Ovary (tissue), 9 donors: ENCODE data around the gene IL1R2. TPM values are rescaled to one million over a fixed set of nuclear protein-coding genes. Genes with fewer than 3 reads are reported as not detected.
A peak's percentile ranks its signal among the peaks of the same experiment; 100 is the strongest.

Experiments used
- DNase-seq, 5 donors: peaks; one replicate each; pipeline ENCODE4 v3.0.0-alpha.2; 2019 to 2020
- H3K27ac ChIP-seq, 2 donors: fragments of 200-600 bp; one replicate each; pipeline versions ENCODE4 v1.5.1 to v1.8.0; 2019 to 2022
- H3K27me3 ChIP-seq: fragments of 200-600 bp; one replicate; pipeline ENCODE4 v1.8.0; 2022
- H3K36me3 ChIP-seq: fragments of 200-600 bp; sonication (generic); one replicate; pipeline ENCODE4 v1.5.1; 2019
- H3K4me1 ChIP-seq: one replicate; pipeline ENCODE4 v1.8.1; 2013; ENCODE audit warnings: mild to moderate bottlenecking, moderate library complexity; ENCODE audit not compliant: insufficient read depth
- H3K4me3 ChIP-seq: fragments of 200-600 bp; sonication (generic); one replicate; pipeline ENCODE4 v1.5.1; 2017
- H3K9me3 ChIP-seq, 2 donors: fragments of 200-600 bp in 1 of 2; sonication (generic) in 1 of 2; one replicate each; pipeline versions ENCODE4 v1.5.1 to v1.8.1; 2013 to 2019; ENCODE audit warnings: mild to moderate bottlenecking in 1 of 2, moderate library complexity in 1 of 2
- CTCF ChIP-seq, 3 donors: fragments of 450-650 bp in 2 of 3; fragments of 200-600 bp in 1 of 3; IDR thresholded peaks; one replicate each; pipeline versions ENCODE4 v1.5.1 to v1.8.0; 2016 to 2022; ENCODE audit warnings: antibody characterized with exemption in 3 of 3, mild to moderate bottlenecking in 1 of 3
- EP300 ChIP-seq: sonication (generic); formaldehyde crosslinking; IDR thresholded peaks from one replicate; pipeline ENCODE4 v1.6.1; 2017; ENCODE audit warnings: antibody characterized with exemption
- POLR2A ChIP-seq: fragments of 450-650 bp; IDR thresholded peaks from one replicate; pipeline ENCODE4 v1.6.1; 2017; ENCODE audit warnings: antibody characterized with exemption, mild to moderate bottlenecking, moderate library complexity
- WGBS, 3 donors: extraction: QIAGEN DNeasy Blood & Tissue Kit in 1 of 3; methylation state at CpG; one replicate each; pipeline versions ENCODE4 v1.1.5 to v1.1.7; 2013 to 2017; 5-methylcytosine and 5-hydroxymethylcytosine counted together
- intact Hi-C, 4 donors: fragments of 100-400 bp; cut with DNase I; formaldehyde crosslinking; loops; one replicate each; pipeline versions ENCODE4 v1.11.0 to v1.15.1; 2022 to 2023
- polyA plus RNA-seq, 2 donors: library from polyadenylated mRNA; stranded (reverse); fragments of 200-250 nt in 1 of 2; fragments of 350-450 nt in 1 of 2; fragmentation: Illumina TruSeq in 1 of 2; extraction: RNeasy Lipid Tissue Mini Kit (QIAGEN cat#74804) in 1 of 2; gene quantifications; one replicate each; pipeline ENCODE4 v1.2.3, GENCODE V29; 2013 to 2014
- total RNA-seq, 7 donors: library from RNA; depleted of rRNA in 2 of 7; stranded (reverse); fragments of >200 nt in 2 of 7; fragmentation: NEBNext Ultra II Directional in 3 of 7; extraction: Animal tissue kit (Norgen Biotek cat#: 25700) in 3 of 7; gene quantifications; one replicate each; pipeline versions ENCODE4 v1.1.0 to v1.2.4, GENCODE V29; 2016 to 2023
- donor health status: DM: no; HTN: no; CAD: no; lungs with moderate emphysema.
- donor health status: DM: no; HTN: no; CAD: no.
- donor health status: Bipolar disorder and iron deficiency.
- donor health status: DM: yes; HTN: yes; CAD: no.
- donor health status: DM: no; HTN: no; CAD: no.
- donor health status: DM: yes; HTN: yes; CAD: no.

IL1R2 gene
- total and polyA plus RNA-seq, 9 donors = 0.15 to 8.7 (median 1.1) TPM

DNA sequence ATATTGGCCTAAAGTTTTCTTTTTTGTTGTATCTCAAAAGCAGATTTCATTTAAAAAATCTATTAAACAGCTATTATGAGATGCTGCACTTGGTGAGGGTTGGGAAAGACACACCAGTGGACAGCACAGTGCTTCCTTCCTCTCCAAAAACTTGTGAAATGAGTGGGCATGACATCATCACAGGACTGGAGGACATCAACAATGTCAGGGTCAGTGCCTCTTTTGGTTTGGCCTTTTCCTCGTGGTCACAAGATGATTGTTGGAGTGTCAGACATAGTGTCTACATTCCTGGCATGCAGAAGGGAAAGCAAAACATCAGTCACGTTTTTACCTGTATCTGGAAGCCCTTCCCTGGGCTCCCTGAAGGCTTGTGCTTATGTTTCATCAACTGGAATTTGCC, 49.6 kb downstream of the IL1R2 start:
- no peaks in the 10 kb centered on the region for H3K36me3 ChIP-seq
- DNase-seq = no peak
- intact Hi-C loops = no loop called here
- no peak overlapping the region for H3K27ac ChIP-seq
- TF ChIP-seq EP300 (peak; percentile 40), POLR2A (no peak)
- H3K4me3 ChIP-seq = no peak overlapping the region
- H3K9me3 ChIP-seq = no peaks in the 10 kb centered on the region
- WGBS, 3 donors = 17 to 26% (median 26%) methylated on average over 2 of the region's 2 CpGs
- peaks cover 8% of the 10 kb centered on the region for H3K4me1 ChIP-seq
- no peaks in the 10 kb centered on the region for H3K27me3 ChIP-seq

GRCh38 chr2:102042196-102043081, 50.7 kb downstream of the IL1R2 start:
- TF ChIP-seq POLR2A (no peak), EP300 (no peak)

DNA sequence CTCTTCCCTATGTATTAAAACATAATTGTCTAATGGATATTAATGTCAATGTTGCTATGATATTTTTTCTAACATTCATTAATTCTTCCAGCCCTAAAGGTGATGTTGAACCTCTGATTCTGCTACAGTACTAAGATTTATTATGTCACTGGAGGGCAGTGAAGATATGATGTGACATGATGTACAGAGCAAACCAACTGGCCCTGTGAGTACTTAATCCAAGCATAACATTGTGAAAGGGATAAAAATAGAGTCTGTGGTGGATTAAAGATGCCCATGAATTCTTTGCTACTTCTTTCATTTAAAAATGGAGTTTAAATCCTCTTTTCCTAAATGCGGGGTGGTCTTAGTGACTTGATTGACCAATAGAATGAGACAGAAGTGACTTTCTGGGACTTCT, 51.8 kb downstream of the IL1R2 start:
- intact Hi-C loops = no loop called here
- Histone ChIP-seq H3K27me3 (no peaks in the 10 kb centered on the region), H3K4me3 (no peak overlapping the region), H3K9me3 (no peaks in the 10 kb centered on the region), H3K36me3 (no peaks in the 10 kb centered on the region), H3K4me1 (peaks cover 4% of the 10 kb centered on the region), H3K27ac (no peak overlapping the region)
- TF ChIP-seq POLR2A (no peak), EP300 (no peak), CTCF (IDR thresholded peaks at IDR 0.05) (no peak)
- DNase-seq = no peak
- 88 to 100% (median 98%) methylated on average over 1 of the region's 1 CpG for WGBS, 3 donors

More at GRCh38 chr2:102042196-102043081, 50.7 kb downstream of the IL1R2 start:
- Histone ChIP-seq H3K4me3 (no peak overlapping the region), H3K27me3 (no peaks in the 10 kb centered on the region), H3K36me3 (no peaks in the 10 kb centered on the region), H3K4me1 (peaks cover 5% of the 10 kb centered on the region), H3K9me3 (no peaks in the 10 kb centered on the region), H3K27ac (no peak overlapping the region)
- 95 to 96% (median 96%) methylated on average over 4 of the region's 4 CpGs for WGBS, 3 donors
- DNase-seq = no peak
- intact Hi-C loops = no loop called here

DNA sequence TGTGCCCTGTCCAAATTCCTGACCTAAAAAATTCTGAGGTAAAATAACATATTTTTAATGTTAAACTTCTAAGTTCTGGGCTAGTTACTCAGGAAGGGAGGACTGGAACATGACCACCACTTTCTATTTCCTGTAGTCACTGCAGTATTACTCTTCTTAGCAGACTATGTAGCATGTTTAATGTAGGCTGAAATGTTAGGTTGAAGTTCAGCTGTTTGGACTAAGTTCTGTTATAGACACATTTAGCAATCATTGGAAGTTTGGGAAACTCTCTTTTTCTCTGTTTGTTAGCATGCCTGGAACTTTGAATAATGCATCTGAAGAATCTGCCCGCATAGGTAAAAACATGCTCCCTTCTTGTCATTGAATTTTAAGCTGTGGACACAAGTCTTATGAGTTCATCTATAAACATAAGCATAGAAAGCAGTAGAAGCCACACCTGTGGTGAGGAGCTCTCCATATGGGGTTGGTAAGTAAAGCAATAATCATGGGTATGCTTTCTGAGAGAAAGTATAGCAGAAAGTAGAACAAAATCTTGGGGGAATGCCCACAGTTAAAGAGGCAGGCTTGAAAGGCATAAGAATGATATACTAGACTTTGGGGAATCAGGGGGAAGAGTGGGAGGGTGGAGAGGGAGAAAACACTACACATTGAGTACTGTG, 52.6 kb downstream of the IL1R2 start:
- no peaks in the 10 kb centered on the region for H3K9me3 ChIP-seq
- no peaks in the 10 kb centered on the region for H3K27me3 ChIP-seq
- peaks cover 4% of the 10 kb centered on the region for H3K4me1 ChIP-seq
- no peaks in the 10 kb centered on the region for H3K36me3 ChIP-seq
- H3K4me3 ChIP-seq = no peak overlapping the region
- TF ChIP-seq POLR2A (no peak), EP300 (no peak), CTCF (IDR thresholded peaks at IDR 0.05) (no peak)
- no peak overlapping the region for H3K27ac ChIP-seq
- WGBS, 3 donors = 91 to 100% (median 95%) methylated on average over 1 of the region's 1 CpG
- intact Hi-C loops = no loop called here
- peak in 1 of 5 donors; percentile 1 for DNase-seq

- Histone ChIP-seq H3K9me3 (no peaks in the 10 kb centered on the region), H3K36me3 (no peaks in the 10 kb centered on the region), H3K4me3 (no peak overlapping the region), H3K4me1 (peaks cover 9% of the 10 kb centered on the region), H3K27ac (no peak overlapping the region), H3K27me3 (no peaks in the 10 kb centered on the region)
- intact Hi-C loops = no loop called here
- DNase-seq = no peak
- TF ChIP-seq POLR2A (no peak), EP300 (no peak), CTCF (IDR thresholded peaks at IDR 0.05) (no peak)
- 19 to 48% (median 23%) methylated on average over 2 of the region's 2 CpGs for WGBS, 3 donors
These were observed 53.3 kb downstream of the IL1R2 start for GRCh38 chr2:102044967-102045489.
